ENCODE measurements around the gene SH3PXD2A. TPM values are rescaled to one million over a fixed set of nuclear protein-coding genes. Genes with fewer than 3 reads are reported as not detected.
"Not testable (repeated sequence)": the region's sequence is repeated elsewhere in the genome, so short reads cannot be mapped to it uniquely, and the experiment has no call there.

The SH3PXD2A gene
- total RNA-seq, 4 donors from 2014 or later = 35.0 to 54.8 (median 45.4) TPM

- TF ChIP-seq POLR2A (IDR thresholded peaks at IDR 0.05) = no peak
- no peak for TF ChIP-seq CTCF (IDR thresholded peaks at IDR 0.05)
- intact Hi-C loops (cut with DNase I; ENCODE audit: low total_unique reads) = no loop called here
- WGBS, 2 donors = 45 to 50% methylated on average over 5 of the region's 5 CpGs
- DNase-seq (ENCODE audit: low spot score in 2 of 2) = no peak
- no peak overlapping the region for H3K4me3 ChIP-seq (ENCODE audit: low read depth, poor library complexity, severe bottlenecking)
These were observed 219.8 kb downstream of the SH3PXD2A start for GRCh38 chr10:103635580-103635979.

DNA sequence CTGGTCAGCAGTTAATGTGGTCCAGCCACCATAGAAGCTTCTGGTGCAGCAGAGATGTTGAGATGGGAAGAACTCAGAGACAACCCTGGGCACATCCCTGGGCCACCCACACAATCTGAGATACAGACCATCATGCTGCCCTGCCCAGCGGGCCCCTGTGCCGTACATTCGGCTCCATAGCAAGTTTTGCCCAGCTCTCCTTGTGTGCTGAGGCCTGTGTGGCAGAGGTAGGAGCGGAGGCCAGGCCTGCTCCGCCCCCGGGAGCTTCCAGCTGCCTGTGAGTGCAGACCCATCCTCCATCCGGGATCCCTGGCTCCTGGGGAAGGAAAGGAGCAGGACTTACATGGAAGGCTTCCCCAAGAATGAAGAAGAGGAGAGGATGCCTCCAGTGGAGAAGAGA lies 221.5 kb downstream of the SH3PXD2A start:
- 84 to 93% methylated on average over 7 of the region's 7 CpGs for WGBS, 2 donors
- intact Hi-C loops (cut with DNase I; ENCODE audit: low total_unique reads) = no loop called here
- no peak for DNase-seq (ENCODE audit: low spot score in 2 of 2)
- no peak overlapping the region for H3K4me3 ChIP-seq (ENCODE audit: low read depth, poor library complexity, severe bottlenecking)
- TF ChIP-seq POLR2A (IDR thresholded peaks at IDR 0.05) = no peak
- TF ChIP-seq CTCF (IDR thresholded peaks at IDR 0.05) = no peak

DNA sequence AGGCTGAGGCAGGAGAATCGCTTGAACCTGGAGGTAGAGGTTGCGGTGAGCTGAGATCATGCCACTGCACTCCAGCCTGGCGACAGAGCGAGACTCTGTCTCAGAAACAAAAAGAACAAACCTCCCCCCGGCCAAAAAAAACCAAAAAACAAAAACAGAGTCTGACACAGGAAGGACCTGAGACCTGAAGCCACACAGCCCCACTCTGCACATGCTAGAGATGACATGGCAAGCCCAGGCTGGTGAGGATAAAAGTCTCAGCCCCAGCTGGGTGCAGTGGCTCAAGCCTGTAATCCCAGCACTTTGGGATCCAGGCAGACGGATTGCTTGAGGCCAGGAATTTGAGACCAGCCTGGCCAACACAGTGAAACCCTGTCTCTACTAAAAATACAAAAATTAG lies 222.5 kb downstream of the SH3PXD2A start:
- intact Hi-C loops (cut with DNase I; ENCODE audit: low total_unique reads); DNase-seq (ENCODE audit: low spot score in 2 of 2); H3K4me3 ChIP-seq (ENCODE audit: low read depth, poor library complexity, severe bottlenecking): not testable (repeated sequence)
- 93 to 94% methylated on average over 6 of the region's 6 CpGs for WGBS, 2 donors

DNA sequence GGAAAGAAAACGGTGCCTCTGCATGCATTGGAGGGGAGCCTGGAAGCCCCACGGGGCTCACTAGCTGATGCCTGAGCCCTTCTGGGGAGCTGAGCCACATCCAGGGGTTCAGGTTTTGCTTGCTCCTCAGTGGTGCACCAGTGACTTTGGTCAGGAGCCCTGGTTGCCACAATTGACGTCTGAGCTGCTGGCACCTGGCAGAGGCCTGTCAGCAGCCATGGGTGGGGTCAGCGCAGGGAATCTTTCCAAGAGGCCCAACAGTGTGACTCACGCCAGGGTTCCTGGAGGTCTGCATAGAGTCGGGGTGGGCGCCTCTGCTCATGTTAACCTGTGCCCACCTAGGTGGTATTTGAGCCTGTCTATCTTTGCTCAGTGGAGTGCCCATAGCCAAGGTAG lies 223.1 kb downstream of the SH3PXD2A start:
- WGBS, 2 donors = 60 to 61% methylated on average over 6 to 7 of the region's 7 CpGs
- H3K4me3 ChIP-seq (ENCODE audit: low read depth, poor library complexity, severe bottlenecking) = no peak overlapping the region
- DNase-seq (ENCODE audit: low spot score in 2 of 2) = no peak
- TF ChIP-seq CTCF (IDR thresholded peaks at IDR 0.05) = no peak
- TF ChIP-seq POLR2A (IDR thresholded peaks at IDR 0.05) = no peak
- intact Hi-C loops (cut with DNase I; ENCODE audit: low total_unique reads) = no loop called here

DNA sequence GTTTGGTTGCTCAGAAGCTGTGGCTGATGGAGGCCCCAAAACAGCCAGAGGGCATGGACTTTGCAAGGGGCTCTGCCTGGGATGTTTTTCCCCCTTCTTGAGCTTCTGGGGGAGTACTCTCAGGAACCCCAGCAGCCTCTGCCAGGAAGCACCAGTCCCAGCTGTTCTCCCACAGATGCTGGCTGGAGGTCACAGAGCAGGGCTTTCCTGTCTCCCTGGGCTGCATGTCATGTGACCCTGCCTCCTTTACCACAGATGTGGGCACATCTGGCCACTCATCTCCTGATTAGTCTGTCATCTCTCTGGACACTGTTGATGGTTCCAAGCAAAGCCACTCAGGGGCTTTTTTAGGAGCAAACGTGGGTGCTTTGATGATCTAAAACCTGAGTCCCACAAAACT lies 225.2 kb downstream of the SH3PXD2A start:
- 53 to 63% methylated on average over 1 of the region's 1 CpG for WGBS, 2 donors
- TF ChIP-seq CTCF (IDR thresholded peaks at IDR 0.05) (no peak), POLR2A (IDR thresholded peaks at IDR 0.05) (no peak)
- intact Hi-C loops (cut with DNase I; ENCODE audit: low total_unique reads) = no loop called here

DNA sequence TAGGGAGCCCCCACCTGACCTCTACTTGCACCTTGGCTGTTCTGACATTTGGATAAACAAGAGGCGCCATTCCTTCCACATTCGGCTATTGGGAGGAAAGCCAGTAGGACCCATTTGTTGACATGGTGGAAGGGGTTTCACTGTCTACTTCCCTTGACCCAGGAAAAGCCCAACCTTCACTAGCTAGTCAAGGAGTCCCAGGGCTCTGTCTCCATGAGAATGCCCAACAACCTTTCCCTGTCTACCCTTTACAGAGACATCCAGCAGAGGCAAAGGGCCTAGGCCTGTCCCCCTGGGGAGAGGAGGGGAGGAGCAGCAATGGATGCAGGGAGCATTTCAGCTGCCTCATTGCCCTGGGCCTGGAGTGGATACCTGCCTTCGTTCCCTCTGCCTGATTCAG lies 225.8 kb downstream of the SH3PXD2A start:
- H3K4me3 ChIP-seq (ENCODE audit: low read depth, poor library complexity, severe bottlenecking) = no peak overlapping the region
- DNase-seq (ENCODE audit: low spot score in 2 of 2) = no peak
- TF ChIP-seq CTCF (IDR thresholded peaks at IDR 0.05) = no peak
- TF ChIP-seq POLR2A (IDR thresholded peaks at IDR 0.05) = no peak
- intact Hi-C loops (cut with DNase I; ENCODE audit: low total_unique reads) = no loop called here
- 56 to 73% methylated on average over 3 of the region's 3 CpGs for WGBS, 2 donors

More for the DNA sequence above, 225.2 kb downstream of the SH3PXD2A start:
- no peak overlapping the region for H3K4me3 ChIP-seq (ENCODE audit: low read depth, poor library complexity, severe bottlenecking)
- no peak for DNase-seq (ENCODE audit: low spot score in 2 of 2)
